ENCODE data around the gene SDHAF1.

Gene SDHAF1

DNA sequence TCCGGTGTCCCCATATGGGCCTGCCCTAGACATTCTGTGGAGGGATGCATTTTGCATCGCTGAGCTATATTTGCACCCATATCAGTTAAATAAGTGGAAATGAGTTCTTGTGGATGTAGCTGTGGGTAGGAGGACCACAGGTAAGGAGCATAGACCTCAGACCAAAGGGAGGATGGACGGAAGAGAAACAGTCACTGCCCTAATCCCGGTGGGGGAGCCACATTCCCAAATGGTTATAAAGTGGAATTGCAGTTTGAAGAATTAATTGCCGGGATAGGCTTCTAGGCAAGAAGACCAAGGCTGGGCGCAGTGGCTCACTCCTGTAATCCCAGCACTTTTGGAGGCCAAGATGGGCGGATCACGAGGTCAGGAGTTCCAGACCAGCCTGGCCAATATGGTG is 1.8 kb downstream of the SDHAF1 start:
- H3K4me3 ChIP-seq (ENCODE audit: low read depth, low read length), result no peak overlapping the region
- TF ChIP-seq, protein P1, sequence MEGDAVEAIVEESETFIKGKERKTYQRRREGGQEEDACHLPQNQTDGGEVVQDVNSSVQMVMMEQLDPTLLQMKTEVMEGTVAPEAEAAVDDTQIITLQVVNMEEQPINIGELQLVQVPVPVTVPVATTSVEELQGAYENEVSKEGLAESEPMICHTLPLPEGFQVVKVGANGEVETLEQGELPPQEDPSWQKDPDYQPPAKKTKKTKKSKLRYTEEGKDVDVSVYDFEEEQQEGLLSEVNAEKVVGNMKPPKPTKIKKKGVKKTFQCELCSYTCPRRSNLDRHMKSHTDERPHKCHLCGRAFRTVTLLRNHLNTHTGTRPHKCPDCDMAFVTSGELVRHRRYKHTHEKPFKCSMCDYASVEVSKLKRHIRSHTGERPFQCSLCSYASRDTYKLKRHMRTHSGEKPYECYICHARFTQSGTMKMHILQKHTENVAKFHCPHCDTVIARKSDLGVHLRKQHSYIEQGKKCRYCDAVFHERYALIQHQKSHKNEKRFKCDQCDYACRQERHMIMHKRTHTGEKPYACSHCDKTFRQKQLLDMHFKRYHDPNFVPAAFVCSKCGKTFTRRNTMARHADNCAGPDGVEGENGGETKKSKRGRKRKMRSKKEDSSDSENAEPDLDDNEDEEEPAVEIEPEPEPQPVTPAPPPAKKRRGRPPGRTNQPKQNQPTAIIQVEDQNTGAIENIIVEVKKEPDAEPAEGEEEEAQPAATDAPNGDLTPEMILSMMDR (IDR thresholded peaks at IDR 0.05; ENCODE audit: low read depth, low read length), result no peak

DNA sequence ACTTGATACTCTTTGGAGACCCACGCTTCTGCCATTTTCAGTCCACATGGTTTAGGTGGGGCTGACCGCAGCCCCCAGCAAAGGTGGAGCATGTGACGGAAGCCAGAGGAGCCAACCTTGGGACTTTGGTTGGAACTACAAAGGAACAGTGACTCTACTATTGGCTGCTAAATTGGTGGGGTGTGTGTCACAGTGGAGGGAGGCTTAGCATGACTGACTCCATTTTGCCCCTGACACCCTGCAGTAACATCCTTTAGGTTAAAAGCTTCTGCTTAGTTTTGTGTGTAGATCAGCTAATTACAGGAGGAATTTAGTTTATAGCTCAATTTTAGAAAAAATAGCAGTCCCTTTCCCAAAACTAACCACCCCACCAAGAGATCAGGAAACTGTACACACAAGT is 6.6 kb downstream of the SDHAF1 start:
- TF ChIP-seq, protein P1 (IDR thresholded peaks at IDR 0.05; ENCODE audit: low read depth, low read length), result no peak
- H3K4me3 ChIP-seq (ENCODE audit: low read depth, low read length), result no peak overlapping the region

DNA sequence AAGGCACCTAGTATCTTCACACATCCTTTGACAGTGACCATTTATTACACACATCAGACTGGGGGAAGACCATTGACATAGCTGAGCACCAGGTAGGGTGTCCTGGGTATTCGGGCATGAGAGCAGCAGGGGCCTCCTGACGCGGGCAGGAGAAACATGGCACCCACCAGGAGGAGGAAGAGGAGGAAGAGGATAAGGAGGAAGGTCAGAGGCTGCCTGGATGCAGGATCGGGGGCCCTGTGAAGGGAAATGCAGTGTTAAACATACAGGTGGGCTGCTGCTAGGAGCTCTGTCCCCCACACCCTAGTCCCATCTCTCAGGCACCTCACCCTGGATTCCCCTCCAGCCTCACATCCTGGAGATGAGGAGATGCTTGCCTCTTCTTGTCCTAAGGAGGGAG is 8.3 kb downstream of the SDHAF1 start:
- TF ChIP-seq, protein P1 (IDR thresholded peaks at IDR 0.05; ENCODE audit: low read depth, low read length), result no peak
- H3K4me3 ChIP-seq (ENCODE audit: low read depth, low read length), result no peak overlapping the region

DNA sequence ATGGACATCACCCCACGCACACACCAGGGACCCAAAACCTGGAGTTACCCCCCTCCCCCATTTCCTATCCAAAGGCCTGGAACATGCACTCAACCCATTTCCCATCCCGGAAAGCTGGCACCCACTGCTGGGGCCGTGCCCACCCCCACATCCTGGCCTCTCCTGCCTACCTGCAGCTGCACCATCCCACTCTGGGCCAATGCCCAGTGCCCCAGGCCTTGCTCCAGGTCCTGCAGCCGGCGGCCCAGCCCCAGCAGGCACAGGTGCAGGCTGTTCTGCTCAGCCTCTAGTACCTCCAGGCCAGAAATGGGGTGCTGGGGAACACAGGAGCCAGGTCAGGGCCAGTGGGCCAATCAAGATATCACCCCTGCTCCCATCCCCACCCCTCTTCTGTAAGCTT is 12.0 kb downstream of the SDHAF1 start:
- H3K4me3 ChIP-seq (ENCODE audit: low read depth, low read length), result no peak overlapping the region

DNA sequence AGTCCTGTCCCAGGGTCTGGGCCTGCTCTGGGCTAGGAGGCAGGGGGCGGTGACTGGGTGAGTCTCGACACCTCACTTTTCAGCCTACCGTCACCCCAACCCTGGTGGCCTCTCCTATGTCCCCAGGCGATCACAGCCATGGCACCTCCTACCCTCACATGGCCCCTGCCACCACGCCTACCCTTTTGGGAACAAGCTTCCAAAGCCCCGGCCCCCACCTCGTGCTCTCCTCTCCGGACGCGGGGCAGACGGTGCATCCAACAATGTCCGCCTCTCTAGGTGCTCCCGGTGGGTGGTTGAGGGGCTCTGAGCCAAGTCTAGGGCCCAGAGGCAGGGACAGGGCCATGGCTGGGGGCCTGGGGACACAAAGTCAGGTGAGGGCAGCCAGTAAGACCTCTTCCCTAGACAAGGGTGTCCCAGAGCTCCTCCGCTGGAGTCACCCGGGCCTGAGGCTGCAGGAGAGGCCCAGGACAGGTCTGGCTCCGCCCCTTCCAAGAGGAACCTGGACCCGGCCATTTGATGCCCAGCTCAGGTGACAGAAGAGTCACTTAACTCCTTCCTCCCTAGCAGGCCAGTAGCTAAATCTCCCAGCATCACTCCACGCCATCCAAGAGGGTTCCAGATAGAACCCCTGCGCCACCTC is 13.5 kb downstream of the SDHAF1 start, which contains the start of gene SYNE4:
TSS of gene SYNE4 (minus strand) at position 478 of the 643 bp plus-strand sequence. CDS start at position 346, 132 bp downstream.
- TF ChIP-seq, protein P1 (IDR thresholded peaks at IDR 0.05; ENCODE audit: low read depth, low read length), result no peak
- peak within 1 kb of the TSS; percentile 44 for H3K4me3 ChIP-seq (ENCODE audit: low read depth, low read length)

More for the DNA sequence above, 12.0 kb downstream of the SDHAF1 start:
- TF ChIP-seq, protein P1 (IDR thresholded peaks at IDR 0.05; ENCODE audit: low read depth, low read length), result no peak

DNA sequence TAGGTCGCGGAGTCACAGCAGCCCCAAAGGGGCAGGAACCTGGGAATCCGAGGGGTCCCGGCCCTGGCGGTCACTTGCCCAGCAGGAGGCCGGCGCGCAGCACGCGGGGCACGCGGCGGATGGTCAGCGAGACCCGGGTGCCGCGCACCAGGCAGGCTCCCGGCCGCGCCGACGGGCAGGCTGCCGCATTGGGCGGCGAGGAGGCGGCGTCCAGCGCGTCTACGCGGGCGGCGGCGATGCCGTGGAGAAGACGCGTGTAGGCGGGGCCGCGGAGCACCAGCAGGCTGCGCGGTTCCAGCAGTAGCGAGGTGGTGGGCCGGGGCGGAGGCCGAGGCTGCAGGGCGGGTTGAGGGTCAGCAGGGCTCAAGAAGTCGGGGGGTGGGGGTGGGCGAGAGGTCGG is 14.2 kb downstream of the SDHAF1 start:
- H3K4me3 ChIP-seq (ENCODE audit: low read depth, low read length), result peak overlapping the region; percentile 44
- TF ChIP-seq, protein P1 (IDR thresholded peaks at IDR 0.05; ENCODE audit: low read depth, low read length), result no peak

DNA sequence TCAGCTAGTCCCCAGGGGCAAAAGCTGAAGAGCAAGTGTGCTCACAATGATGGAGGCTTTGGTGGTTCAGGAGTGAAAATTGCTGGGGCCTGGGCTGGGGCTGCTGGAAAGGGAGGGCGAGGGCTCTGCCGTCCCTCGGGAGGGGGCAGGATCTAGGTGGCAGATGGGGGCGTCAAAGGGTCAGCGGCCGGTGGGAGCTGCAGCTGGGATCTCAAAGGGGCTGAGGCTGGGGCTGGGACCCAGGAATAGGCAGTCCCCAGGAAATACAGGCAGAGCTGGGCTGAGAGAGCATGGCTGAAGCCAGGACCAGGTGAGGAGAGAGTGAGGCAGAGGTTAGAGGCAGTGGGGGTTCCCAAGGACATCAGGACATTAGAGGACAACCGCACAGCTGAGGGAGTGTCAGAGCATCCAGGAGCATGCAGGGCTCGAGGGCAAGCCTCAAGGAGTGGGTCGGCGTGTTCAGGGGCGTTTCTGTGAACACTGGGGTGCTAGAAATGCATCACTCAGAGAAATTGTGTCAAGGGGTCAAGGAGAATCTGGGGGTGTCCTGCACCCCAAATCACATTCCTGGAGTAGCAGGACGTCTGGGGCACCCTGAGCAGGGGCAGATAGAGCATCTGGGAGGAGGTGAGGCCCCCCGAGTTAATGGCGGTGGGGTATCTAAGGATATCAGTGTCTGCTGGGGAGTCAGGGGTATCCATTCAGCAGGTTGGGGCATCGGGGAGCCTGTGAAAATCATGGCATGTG is 14.8 kb downstream of the SDHAF1 start:
- peak overlapping the region; percentile 44 for H3K4me3 ChIP-seq (ENCODE audit: low read depth, low read length)
- TF ChIP-seq, protein P1 (IDR thresholded peaks at IDR 0.05; ENCODE audit: low read depth, low read length), result no peak

Data from WI38 (cell line).